B cell (primary cell): ENCODE data around the gene AXIN1. TPM values are rescaled to one million over a fixed set of nuclear protein-coding genes. Genes with fewer than 3 reads are reported as not detected.
A peak's percentile ranks its signal among the peaks of the same experiment; 100 is the strongest.

Source experiments
- ATAC-seq: fragments of 200-7000 bp; cut with Tn5 transposase; one replicate; pipeline ENCODE4 v1.10.0; 2021; ENCODE audit warnings: low read depth, mild to moderate bottlenecking, moderate number of reproducible peaks, moderate library complexity
- CTCF ChIA-PET: fragments of 350-600 bp; sonication (Branson Sonifier 250); formaldehyde crosslinking; loops from one replicate; lab custom pipeline; 2021; ENCODE audit warnings: antibody characterized with exemption, inconsistent platforms; lab: Charles Lee
- POLR2A ChIA-PET: fragments of 350-600 bp; sonication (Branson Sonifier 250); formaldehyde crosslinking; loops from one replicate; lab custom pipeline; 2021; ENCODE audit warnings: antibody characterized with exemption; lab: Charles Lee
- DNase-seq: peaks from one replicate; pipeline ENCODE4 v3.0.0; 2013
- H2AFZ ChIP-seq: 2 replicates; pipeline ENCODE4 v1.6.1; 2012; ENCODE audit warnings: mild to moderate bottlenecking, low read depth, low read length; ENCODE audit not compliant: insufficient read depth, poor library complexity, severe bottlenecking
- H3K27ac ChIP-seq, 2 donors: 1 replicate in 1 of 2; 2 replicates in 1 of 2; pipeline ENCODE4 v1.5.1; 2012 to 2013; ENCODE audit warnings: low read length in 2 of 2, mild to moderate bottlenecking in 2 of 2, moderate library complexity in 1 of 2
- H3K27me3 ChIP-seq, 4 experiments: fragments of 200-600 bp in 1 of 4; sonication (generic) in 1 of 4; replicated peaks in 1 of 4; 1 replicate in 2 of 4; 2 replicates in 2 of 4; pipeline versions ENCODE4 v1.6.1 to v1.7.0; 2013 to 2016; ENCODE audit warnings: low read length in 3 of 4, mild to moderate bottlenecking in 2 of 4, mixed read lengths in 1 of 4, moderate library complexity in 1 of 4; ENCODE audit not compliant: insufficient read depth in 4 of 4, control insufficient read depth in 3 of 4; ENCODE audit errors: control extremely low read depth in 1 of 4
- H3K36me3 ChIP-seq, 2 experiments: replicated peaks in 1 of 2; 1 replicate in 1 of 2; 2 replicates in 1 of 2; pipeline versions ENCODE4 v1.6.1 to v1.7.1; 2013; ENCODE audit warnings: low read length in 1 of 2; ENCODE audit not compliant: insufficient read depth in 2 of 2, control insufficient read depth in 1 of 2; ENCODE audit errors: control extremely low read depth in 1 of 2, extremely low read depth in 1 of 2
- H3K4me1 ChIP-seq, 2 donors: fragments of 200-600 bp in 1 of 2; sonication (generic) in 1 of 2; 1 replicate in 1 of 2; 2 replicates in 1 of 2; pipeline versions ENCODE4 v1.5.1 to v1.6.1; 2013 to 2017; ENCODE audit warnings: low read length in 2 of 2; ENCODE audit not compliant: control insufficient read depth in 2 of 2, insufficient read depth in 2 of 2
- H3K4me2 ChIP-seq: replicated peaks from 2 replicates; pipeline ENCODE3; 2012; ENCODE audit warnings: mild to moderate bottlenecking, low read depth, low read length; ENCODE audit not compliant: poor library complexity, severe bottlenecking
- H3K4me3 ChIP-seq, 5 experiments: fragments of 200-600 bp in 1 of 5; sonication (generic) in 1 of 5; 1 replicate in 3 of 5; 2 replicates in 2 of 5; pipeline versions ENCODE4 v1.5.1 to v1.7.0; 2011 to 2016; ENCODE audit warnings: low read length in 4 of 5, mild to moderate bottlenecking in 4 of 5, low read depth in 2 of 5, control low read depth in 1 of 5, moderate library complexity in 1 of 5; ENCODE audit not compliant: insufficient read depth in 1 of 5; ENCODE audit errors: control extremely low read depth in 1 of 5, extremely low read depth in 1 of 5
- H3K79me2 ChIP-seq: fragments of 200-600 bp; sonication (generic); one replicate; pipeline ENCODE4 v1.6.0; 2016; ENCODE audit warnings: low read length; ENCODE audit not compliant: control insufficient read depth, insufficient read depth
- H3K9ac ChIP-seq: fragments of 200-600 bp; sonication (generic); 2 replicates; pipeline ENCODE4 v1.6.1; 2017; ENCODE audit warnings: mild to moderate bottlenecking, low read length, moderate library complexity
- H3K9me3 ChIP-seq, 3 donors: one replicate each; pipeline versions ENCODE4 v1.6.1 to v1.7.1; 2013; ENCODE audit warnings: low read length in 2 of 3; ENCODE audit not compliant: control insufficient read depth in 2 of 3, insufficient read depth in 1 of 3; ENCODE audit errors: control extremely low read depth in 1 of 3
- H4K20me1 ChIP-seq: 2 replicates; pipeline ENCODE4 v1.6.0; 2012; ENCODE audit warnings: mild to moderate bottlenecking, low read length; ENCODE audit not compliant: insufficient read depth, control insufficient read depth, poor library complexity, severe bottlenecking
- H3K27ac Mint-ChIP-seq: one replicate; pipeline ENCODE4 v1.8.0; 2021; ENCODE audit warnings: mixed read lengths
- H3K27me3 Mint-ChIP-seq: one replicate; pipeline ENCODE4 v1.8.0; 2021; ENCODE audit warnings: mixed read lengths
- H3K4me1 Mint-ChIP-seq: one replicate; pipeline ENCODE4 v1.8.0; 2021; ENCODE audit warnings: mixed read lengths
- H3K4me3 Mint-ChIP-seq: one replicate; pipeline ENCODE4 v1.8.0; 2021; ENCODE audit warnings: mixed read lengths
- H3K9me3 Mint-ChIP-seq: one replicate; pipeline ENCODE4 v1.8.0; 2022; ENCODE audit warnings: mixed read lengths; ENCODE audit not compliant: insufficient read depth
- EZH2 ChIP-seq: IDR thresholded peaks from 2 replicates; pipeline ENCODE4 v1.6.1; 2012; ENCODE audit warnings: borderline replicate concordance, low read depth, mild to moderate bottlenecking, moderate library complexity, low read length; ENCODE audit not compliant: insufficient read depth, poor library complexity, severe bottlenecking
- WGBS: methylation state at CpG from one replicate; pipeline ENCODE4 v1.1.5; 2013; ENCODE audit warnings: missing lambda C conversion rate; ENCODE audit not compliant: insufficient coverage; 5-methylcytosine and 5-hydroxymethylcytosine counted together
- intact Hi-C: fragments of 100-400 bp; cut with micrococcal nuclease; formaldehyde crosslinking; loops from one replicate; pipeline ENCODE4 v1.10.0; 2022
- polyA plus RNA-seq: library from polyadenylated mRNA; depleted of rRNA; stranded (reverse); fragments of >200 nt; gene quantifications from 2 replicates; pipeline ENCODE4 v1.2.3, GENCODE V29; 2012
- total RNA-seq, 2 donors: library from RNA; stranded (reverse); fragments of 120-200 nt in 1 of 2; gene quantifications; 1 replicate in 1 of 2; 2 replicates in 1 of 2; pipeline versions ENCODE4 v1.2.3 to v1.2.4, GENCODE V29; 2013 to 2022
- TF ChIP-seq, protein P1 (sequence below): fragments of 200-600 bp; IDR thresholded peaks from one replicate; pipeline ENCODE4 v1.8.0; 2022; ENCODE audit warnings: antibody characterized with exemption, mild to moderate bottlenecking

AXIN1 gene
- total and polyA plus RNA-seq, 2 donors (not counting 1 experiment from before 2014, with no cell fraction given): 39.0 to 40.8 TPM

DNA sequence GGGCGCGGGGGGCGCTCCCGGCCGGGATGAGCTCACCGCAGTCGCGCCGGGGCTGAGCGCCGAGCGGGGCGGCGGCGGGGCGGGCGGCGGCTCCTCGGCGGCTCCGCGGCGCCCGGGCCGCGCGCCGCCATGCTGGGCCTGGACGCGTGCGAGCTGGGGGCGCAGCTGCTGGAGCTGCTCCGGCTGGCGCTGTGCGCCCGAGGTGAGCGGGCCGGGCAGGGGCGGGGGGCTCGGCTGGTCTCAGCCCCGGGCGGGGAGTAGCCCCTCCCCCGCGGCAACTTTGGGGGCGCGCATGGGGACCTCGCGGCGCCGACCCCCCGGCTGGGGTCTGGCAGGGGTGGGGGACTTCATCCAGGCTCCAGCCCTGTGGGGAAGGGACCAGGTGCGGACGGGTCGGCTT lies 72.0 kb downstream of the AXIN1 start, which contains the start of gene ARHGDIG:
ARHGDIG (plus strand) TSS at position 40 of the 400 bp plus-strand sequence; CDS start at position 130, 90 bp downstream.
- peaks cover 15% of the 10 kb centered on the region for H3K27me3 Mint-ChIP-seq
- Histone ChIP-seq H2AFZ (no peak within 1 kb of the TSS), H3K9me3 (no peaks in the 10 kb centered on the region), H3K9ac (no peak within 1 kb of the TSS), H3K4me2 (peak within 1 kb of the TSS; percentile 52), H3K27me3 (peaks cover 0 to 29% (median 3%) of the 10 kb centered on the region in 4 experiments), H3K27ac (no peak within 1 kb of the TSS), H4K20me1 (no peaks in the 10 kb centered on the region), H3K79me2 (no peaks in the 10 kb centered on the region), H3K4me1 (peaks cover 0 to 7% of the 10 kb centered on the region in 2 donors), H3K36me3 (no peaks in the 10 kb centered on the region), H3K4me3 (no peak within 1 kb of the TSS)
- ChIA-PET CTCF (no interaction called here), POLR2A (no interaction called here)
- H3K27ac Mint-ChIP-seq: no peak within 1 kb of the TSS
- ATAC-seq (no peak), DNase-seq (no peak)
- no peaks in the 10 kb centered on the region for H3K9me3 Mint-ChIP-seq
- TF ChIP-seq, protein P1, sequence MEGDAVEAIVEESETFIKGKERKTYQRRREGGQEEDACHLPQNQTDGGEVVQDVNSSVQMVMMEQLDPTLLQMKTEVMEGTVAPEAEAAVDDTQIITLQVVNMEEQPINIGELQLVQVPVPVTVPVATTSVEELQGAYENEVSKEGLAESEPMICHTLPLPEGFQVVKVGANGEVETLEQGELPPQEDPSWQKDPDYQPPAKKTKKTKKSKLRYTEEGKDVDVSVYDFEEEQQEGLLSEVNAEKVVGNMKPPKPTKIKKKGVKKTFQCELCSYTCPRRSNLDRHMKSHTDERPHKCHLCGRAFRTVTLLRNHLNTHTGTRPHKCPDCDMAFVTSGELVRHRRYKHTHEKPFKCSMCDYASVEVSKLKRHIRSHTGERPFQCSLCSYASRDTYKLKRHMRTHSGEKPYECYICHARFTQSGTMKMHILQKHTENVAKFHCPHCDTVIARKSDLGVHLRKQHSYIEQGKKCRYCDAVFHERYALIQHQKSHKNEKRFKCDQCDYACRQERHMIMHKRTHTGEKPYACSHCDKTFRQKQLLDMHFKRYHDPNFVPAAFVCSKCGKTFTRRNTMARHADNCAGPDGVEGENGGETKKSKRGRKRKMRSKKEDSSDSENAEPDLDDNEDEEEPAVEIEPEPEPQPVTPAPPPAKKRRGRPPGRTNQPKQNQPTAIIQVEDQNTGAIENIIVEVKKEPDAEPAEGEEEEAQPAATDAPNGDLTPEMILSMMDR: no peak
- TF ChIP-seq EZH2: no peak
- WGBS: under 1% methylated on average over 54 of the region's 54 CpGs
- H3K4me1 Mint-ChIP-seq: peaks cover 4% of the 10 kb centered on the region
- intact Hi-C loops: no loop called here
- peak within 1 kb of the TSS; percentile 26 for H3K4me3 Mint-ChIP-seq

DNA sequence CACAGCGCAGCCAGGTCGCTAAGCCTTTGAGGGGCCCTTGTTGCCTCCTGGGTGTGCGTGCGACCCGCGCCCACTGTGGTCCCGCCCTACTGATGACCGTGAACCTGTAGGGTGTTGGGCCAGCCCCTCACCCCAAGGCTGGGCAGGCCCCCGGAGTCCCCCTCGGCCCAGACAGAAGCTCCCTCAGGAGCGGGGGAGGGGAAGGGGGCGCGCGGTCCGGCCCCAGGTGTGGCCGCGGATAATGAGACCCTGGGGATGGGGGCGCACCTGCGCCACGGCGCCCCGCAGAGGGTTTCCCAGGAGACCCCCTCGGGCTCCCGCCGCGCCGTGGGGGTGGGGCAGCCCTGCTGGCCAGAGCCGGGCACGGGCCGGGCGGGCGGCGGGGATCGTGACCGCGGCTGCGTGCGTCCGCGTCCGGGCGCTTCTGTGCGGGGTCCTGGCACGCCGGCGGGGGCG lies 72.5 kb downstream of the AXIN1 start:
- Histone ChIP-seq H3K27me3 (peaks cover 0 to 32% (median 5%) of the 10 kb centered on the region in 4 experiments), H3K4me2 (peak overlapping the region; percentile 15), H3K9ac (no peak overlapping the region), H3K4me1 (peaks cover 0 to 11% of the 10 kb centered on the region in 2 donors), H3K9me3 (no peaks in the 10 kb centered on the region), H4K20me1 (no peaks in the 10 kb centered on the region), H2AFZ (no peak overlapping the region), H3K4me3 (no peak overlapping the region), H3K27ac (no peak overlapping the region), H3K36me3 (no peaks in the 10 kb centered on the region), H3K79me2 (no peaks in the 10 kb centered on the region)
- Mint-ChIP-seq H3K9me3 (no peaks in the 10 kb centered on the region), H3K27ac (no peak overlapping the region), H3K4me1 (peaks cover 7% of the 10 kb centered on the region), H3K27me3 (peaks cover 18% of the 10 kb centered on the region), H3K4me3 (peak overlapping the region; percentile 26)
- TF ChIP-seq, protein P1: no peak
- no peak for TF ChIP-seq EZH2
- intact Hi-C loops: no loop called here
- ChIA-PET POLR2A (no interaction called here), CTCF (no interaction called here)
- 14% methylated on average over 47 of the region's 47 CpGs for WGBS
- ATAC-seq (no peak), DNase-seq (no peak)
